Stimulated activated CD8-positive, alpha-beta memory T cell treated with anti-CD3 and anti-CD28 coated beads, Interleukin-12 subunit alpha, Interleukin-12 subunit beta, amount 100 ng/mL, for 24 hours (primary cell): ENCODE results near the gene MCAT.
"Not testable (repeated sequence)": the region's sequence is repeated elsewhere in the genome, so short reads cannot be mapped to it uniquely, and the experiment has no call there.

Experiments
- DNase-seq: peaks from one replicate; pipeline ENCODE4 v3.0.0-alpha.2; 2020; ENCODE audit errors: extremely low read depth

The MCAT gene

DNA sequence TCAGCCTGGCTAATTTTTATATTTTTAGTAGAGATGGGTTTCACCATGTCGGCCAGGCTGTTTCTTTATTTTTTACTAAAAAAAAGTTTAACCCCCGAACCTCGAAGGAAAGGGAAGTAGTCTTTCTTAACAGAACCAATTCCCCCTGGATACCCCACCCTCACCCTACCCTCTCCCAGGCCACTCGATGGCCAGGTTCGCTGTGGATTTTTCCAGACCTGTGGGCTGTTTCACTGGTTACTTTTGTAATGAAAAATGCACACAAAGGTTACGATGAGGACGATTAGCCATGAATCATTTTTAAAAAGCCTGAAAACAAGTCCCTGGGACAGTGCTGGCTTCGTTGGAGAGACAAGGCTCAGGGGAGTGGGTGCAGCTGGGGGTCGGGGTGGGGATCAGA lies 10.7 kb upstream of the MCAT start:
- no peak for DNase-seq

DNA sequence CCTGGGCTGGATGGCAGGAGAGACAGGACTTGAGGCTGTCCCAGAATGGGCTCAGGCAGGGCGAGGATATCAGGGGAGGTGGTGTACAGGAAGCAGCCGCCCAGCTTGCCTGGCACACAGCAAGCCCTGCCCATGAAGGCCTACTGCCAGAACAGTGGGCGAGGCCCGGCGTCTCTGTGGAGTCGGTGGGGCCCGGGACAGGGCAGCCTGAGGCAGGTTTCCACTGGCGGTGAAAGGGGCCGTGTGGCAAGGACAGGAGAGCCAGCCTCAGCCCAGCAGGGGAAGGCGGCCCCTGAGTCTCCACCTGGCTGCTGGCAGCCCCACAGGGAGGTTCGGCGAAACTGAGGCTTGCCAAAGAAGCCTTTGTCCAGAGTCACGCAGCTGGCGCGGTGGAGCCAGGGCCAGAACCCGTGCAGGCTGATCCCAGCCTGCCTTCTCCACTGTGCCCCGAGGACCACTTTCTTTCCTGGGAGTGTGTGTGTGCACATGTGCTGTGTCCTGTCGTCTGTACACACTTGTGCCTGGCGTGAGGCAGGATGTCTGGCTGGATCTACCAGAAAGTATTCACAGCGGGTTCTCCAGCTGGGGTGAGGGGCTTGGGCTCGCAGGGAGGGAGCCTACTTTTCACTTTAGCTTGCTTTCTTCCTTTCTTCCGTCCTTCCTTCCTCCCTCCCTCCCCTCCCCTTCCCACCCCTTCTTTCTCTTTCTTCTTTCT lies 9.3 kb upstream of the MCAT start:
- no peak for DNase-seq

DNA sequence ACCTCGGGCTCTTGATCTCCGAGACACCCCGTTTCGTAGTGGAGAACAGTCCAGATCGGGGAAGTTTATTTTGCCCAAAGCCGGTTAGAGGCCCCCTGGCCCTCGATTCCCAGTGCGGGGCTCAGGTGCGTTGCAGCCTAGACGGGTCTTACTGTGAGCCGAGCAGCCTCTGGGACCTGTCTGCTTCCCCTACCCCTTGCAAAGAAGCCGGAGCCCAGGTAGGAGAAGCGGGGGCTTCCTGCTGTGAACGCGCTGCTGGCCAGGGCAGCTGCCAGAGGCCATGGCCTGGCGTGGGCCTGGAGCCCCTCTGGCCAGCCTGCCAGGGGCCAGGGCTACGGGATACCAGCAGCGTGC lies 8.8 kb upstream of the MCAT start:
- no peak for DNase-seq

DNA sequence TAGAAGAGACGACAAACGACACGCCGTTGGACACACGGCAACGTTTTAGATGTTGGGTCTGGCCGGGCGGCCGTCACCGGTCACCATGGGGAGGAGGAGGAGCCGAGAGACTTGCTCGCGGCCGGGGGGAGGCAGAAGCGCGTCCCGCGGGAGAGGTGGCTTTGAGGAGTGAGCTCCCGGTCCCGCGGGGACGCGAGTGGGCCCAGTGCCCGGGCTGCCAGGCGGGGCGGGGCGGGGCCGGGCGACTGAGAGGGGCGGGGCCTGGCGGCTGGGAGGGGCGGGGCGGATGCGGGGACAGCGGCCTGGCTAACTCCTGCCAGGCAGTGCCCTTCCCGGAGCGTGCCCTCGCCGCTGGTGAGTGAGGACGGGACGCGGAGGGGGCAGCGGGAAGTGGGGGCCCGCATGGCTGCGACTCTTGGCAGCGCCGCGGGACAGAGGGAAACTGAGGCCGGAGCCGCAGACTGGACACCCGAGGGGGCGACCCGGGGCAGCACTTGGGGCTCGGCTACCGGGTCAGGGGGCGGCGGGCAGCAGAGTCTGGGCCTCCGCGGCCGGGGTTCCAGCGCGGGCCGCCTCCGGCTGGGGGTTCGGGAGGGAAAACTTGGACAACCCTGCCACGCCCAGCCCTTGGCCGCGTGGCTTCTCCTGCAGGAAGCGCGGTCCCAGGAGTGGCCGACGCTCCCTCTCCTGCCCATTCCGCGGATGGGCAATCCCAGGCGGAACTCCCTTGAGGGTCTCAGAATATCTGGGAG lies 8.2 kb upstream of the MCAT start, which contains the start of gene TSPO:
Gene TSPO (plus strand): TSS at position 309 of the 752 bp plus-strand sequence. CDS start 7,680 bp downstream, outside the sequence.
- no peak for DNase-seq

DNA sequence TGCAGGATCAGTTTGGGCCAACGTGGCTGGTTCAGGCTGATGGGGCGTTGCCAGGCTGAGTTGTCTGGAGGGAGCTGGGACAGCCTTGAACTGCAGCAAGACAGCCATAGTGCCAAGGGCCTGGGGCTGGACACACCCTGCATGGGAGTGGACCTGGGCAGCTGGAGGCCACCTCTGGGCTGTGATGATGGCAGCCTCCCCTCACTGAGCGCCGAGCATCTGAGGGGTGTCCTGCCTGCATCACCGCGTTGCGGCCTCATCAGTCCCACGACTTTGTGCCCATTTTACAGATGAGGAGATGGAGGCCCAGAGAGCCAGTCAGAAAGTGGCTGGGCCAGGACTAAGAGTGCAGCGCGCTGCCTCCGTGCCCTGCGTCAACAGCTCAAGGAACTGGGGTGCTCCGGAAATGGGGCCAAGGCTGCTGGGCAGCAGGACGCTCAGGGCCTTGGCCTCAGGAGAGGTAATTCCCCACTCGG lies 7.6 kb upstream of the MCAT start:
- no peak for DNase-seq

DNA sequence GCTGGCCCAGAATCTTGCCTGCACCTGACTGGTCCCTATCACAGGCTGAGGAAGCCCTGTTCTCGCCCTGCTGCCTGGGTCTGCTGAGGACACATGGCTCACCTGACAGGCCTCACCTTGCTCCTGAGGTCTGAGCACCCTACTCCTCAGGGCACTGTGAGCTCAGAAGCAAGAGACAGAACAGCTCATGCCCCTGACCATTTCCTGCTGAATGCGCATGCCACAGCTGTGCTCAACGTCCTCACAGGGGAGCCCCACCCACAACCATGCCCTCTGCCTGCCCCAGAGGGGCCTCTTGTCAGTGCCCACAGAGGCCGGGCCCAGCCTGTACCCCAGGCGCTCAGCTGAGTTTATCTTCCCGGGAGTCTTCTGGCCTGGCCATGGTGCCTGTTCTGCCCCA lies 5.4 kb upstream of the MCAT start:
- DNase-seq = no peak

DNA sequence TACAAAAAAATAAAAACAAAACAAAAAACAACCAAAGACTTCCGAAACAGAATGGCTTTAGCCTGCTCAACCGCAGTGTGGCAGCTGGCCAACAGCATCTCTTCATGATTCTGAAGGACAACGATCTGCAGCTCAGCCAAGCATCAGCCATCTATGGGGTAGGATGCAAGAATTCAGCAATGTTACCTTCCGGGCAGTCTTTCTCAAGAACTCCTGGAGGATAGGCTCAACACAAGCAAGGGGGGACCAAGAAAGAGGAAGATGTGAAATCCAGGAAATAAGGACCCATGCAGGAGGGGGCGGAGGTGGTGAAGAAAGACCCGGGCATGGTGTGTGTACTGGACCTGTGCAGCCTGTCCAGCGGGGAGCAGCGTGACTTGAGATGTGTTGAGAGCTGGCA lies 4.6 kb upstream of the MCAT start:
- DNase-seq = no peak

DNA sequence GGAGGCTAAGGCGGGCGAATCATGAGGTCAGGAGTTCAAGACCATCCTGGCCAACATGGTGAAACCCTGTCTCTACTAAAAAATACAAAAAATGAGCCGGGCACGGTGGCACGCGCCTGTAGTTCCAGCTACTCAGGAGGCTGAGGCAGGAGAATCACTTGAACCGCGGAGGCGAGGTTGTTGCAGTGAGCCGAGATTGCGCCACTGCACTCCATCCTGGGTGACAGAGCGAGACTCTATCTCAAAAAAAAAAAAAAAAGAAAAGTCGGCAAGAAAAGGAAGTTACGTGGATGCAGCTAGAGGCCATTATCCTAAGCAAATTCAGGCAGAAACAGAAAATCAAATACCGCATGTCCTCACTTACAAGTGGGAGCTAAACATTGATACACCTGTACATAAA lies 3.1 kb upstream of the MCAT start:
- DNase-seq = not testable (repeated sequence)

DNA sequence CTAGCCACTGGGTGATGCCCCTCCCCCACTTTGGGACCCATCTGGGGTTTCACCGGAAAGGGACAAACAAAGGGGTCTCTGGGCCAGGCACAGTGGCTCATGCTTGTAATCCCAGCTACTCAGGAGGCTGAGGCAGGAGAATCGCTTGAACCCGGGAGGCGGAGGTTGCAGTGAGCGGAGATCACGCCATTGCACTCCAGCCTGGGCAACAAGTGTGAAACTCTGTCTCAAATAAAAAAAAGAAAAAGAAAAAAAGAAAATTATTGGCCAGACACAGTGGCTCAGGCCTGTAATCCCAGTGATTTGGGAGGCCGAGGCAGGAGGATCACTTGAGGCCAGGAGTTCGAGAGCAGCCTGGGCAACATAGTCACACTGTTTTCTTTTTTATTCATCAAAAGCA lies 2.2 kb upstream of the MCAT start:
- not testable (repeated sequence) for DNase-seq

DNA sequence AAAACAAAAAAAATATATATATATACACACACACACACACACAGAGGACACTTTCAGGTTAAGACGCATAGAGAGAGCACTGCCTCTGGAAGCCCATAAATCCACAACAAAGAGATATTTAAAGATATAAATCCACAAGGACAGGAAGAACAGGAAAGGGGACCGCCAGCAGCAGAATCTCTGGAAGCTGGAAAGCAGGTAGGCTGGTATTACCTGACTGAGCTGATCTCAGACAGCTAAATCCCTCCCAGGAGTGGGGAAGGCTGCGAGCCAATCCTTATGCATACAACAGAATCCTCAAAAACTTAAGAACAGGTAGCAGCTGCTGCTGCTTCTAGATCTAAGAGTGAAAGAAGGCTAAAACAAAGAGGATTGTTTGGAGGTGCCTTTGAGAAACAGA lies 1.8 kb upstream of the MCAT start:
- no peak for DNase-seq

DNA sequence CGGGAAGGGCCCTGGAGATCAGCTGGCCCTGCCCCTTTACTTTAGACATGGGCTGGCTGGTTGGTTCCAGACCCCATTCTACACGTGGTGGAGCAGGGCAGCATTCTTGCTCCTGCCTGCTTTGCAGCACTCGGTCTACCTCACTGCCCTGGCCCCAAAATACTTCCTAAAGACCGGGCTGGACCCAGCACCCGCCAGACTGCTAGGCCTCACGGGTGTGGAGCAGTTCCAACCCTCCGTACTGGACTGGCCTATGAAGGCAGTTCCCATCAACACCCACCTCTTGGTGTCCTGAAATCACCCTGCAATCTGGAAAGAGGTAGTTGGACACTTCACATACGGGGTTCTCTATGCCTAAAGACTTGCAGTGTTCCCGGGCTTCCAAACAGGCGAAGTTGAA lies 6.4 kb downstream of the MCAT start:
- DNase-seq = no peak

DNA sequence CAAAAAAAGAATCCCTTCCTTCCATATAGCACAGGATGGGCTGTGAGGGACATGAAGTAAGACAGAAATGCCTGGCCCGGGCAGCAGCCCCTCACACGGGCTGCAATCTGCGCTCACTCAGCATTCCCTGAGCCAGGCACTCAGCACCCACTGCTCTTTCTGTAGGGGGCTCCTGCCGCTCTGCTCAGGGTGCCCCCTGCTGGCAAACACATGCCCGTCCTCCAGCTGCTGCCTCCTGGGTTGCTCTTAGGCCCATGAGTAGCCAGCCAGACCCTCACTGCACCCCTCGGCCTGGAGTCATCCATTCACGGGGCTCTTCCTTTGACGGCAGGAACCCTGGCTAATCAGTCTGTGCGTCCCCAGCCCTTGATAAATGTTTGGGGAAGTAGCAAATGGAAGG lies 6.9 kb downstream of the MCAT start:
- DNase-seq = no peak

DNA sequence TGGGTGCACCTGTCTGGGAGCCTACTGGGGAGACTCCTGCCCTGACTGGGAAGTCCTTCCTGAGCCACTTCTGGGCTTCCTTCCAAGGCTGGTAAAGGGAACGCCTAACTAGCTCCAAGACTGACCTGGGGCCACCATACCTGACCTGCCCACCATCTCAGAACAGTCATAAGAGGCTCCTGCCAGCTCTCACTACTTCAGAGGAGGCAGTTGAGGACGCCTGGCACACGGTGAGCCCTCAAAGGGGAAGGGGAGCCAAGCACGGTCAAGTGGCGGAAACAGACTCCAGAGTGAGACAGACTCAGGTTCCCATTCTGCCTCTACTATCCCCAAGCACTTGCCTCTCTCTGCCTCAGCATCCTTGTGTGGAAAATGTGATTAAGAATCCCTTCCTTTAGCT lies 7.6 kb downstream of the MCAT start:
- DNase-seq = no peak

DNA sequence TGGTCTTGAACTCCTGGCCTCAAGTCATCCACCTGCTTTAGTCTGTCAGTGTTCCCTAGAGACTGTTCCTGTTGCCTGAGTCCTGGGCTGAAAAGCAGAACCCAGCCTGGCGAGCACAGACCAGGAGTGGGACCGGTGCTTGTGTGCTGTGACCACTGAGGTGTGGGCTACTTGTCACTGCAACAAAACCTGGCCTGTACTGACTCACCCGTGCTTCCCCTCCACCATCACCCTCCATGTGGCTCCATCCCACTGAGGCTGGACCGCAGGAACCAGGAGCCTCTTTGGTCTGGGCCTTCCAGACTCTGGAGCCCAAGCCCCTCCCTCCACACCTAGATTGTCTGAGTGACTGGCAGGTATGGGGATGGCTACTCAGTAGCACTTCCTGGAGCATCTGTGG lies 8.6 kb downstream of the MCAT start:
- DNase-seq = no peak

DNA sequence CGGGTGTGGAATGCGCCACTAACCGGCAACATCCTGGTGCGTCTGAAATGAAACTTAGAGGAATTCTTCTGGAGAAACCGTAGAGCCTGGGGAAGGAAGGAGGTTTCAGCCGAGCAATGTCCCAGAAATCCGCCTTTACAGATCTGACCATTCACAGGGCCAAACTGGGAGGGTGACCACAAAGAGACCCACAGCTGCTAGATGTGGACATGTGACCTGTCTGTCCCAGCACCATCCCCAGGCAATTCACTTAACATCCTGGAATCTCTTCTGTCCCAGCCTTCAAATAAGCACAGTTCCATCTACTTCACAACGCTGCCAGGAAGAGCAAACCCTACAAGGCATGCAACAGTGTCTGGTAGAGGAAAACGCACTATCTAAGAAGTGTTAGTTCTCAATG lies 9.8 kb downstream of the MCAT start:
- no peak for DNase-seq

DNA sequence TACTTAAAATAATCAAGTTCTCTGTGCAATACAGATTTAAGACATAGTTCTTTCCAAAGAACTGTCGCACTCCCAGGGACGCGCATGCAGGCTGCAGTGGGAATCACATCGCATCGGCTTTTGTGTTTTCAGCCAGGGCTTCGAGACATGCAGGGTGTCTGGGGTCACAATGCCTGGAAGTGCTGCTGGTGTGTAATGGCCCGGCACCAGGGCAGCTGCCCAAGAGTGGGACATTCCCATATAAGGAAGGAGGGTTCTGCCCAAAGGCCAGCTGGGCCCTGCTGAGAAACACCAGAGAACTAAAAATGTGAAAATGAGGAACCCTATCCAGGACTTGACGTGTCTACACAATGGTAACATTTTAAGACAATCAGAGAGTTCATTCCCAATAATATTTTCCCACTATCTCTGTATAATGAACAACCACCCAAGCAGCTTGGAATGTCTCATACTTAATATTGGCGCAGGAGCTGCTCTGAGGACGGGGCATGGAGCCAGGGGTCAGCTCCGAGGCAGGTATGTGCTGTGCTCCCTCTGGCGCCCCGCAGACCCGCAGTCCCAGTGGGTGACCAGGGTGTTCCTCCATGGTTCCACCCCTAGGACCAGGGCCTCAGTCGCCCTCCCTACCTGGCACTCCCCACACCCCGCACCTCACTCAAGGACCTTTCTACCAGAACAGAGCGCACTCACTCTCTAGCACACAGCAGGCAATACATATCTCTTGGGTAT lies 11.3 kb downstream of the MCAT start:
- no peak for DNase-seq

DNA sequence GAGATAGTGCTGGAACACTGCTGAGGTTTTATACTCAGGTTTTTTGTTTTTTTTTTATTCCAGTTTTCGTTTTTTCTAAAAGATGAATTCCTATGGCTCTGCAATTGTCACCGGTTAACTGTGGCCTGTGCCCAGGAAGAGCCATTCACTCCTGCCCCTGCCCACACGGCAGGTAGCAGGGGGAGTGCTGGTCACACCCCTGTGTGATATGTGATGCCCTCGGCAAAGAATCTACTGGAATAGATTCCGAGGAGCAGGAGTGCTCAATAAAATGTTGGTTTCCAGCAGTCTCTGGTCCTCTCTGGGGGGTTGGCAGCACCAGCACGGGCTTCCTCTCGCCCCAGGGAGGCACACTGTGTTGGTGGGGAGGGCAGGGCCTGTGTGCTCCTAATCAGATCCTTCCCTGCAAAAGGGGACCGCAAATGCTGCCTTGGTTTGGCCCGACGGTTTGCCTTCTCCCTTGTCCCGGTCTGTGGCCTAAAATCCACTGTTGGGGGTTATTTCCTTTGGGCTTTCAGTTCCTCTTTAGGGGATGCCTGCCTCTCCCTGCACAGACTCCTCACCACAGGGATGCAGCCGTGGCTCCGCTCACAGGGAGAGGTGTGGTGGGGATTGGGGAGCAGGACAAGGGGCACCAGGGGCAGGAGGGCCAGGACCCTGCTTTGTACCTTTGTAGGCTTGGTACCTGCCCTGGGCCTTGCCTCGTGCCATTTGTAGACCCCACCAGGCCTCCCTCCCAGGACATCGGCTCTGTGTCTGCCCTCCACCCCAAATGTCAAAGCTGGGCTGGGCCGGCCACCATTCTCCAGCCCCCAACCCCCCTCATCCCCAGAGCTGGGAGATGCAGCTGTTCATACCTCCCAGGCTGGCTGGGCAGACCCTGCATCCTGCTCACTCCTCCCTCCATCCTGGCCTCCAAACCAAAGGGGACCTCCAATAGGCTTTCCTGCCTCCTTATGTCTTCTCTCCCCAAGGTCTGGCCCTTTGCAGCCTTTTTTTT lies 13.5 kb downstream of the MCAT start:
- DNase-seq = no peak

DNA sequence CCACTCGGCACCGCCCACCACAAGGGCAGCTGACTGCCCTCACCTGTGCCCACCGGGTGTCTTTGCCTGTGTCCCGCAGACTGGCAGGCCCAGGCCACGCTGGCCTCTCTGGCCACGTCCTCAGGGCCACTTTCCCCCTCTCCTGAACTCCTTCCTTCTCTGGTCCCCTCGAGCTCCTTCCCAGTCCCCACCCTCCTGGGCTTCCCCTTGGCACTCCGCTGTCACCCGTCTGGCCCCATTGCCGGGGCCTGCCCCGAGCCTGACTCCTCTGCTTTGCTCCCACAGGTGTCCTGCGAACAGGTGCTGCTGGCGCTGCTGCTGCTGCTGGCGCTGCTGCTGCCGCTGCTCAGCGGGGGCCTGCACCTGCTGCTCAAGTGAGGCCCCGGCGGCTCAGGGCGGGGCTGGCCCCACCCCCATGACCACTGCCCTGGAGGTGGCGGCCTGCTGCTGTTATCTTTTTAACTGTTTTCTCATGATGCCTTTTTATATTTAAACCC lies 14.2 kb downstream of the MCAT start:
- DNase-seq = no peak

DNA sequence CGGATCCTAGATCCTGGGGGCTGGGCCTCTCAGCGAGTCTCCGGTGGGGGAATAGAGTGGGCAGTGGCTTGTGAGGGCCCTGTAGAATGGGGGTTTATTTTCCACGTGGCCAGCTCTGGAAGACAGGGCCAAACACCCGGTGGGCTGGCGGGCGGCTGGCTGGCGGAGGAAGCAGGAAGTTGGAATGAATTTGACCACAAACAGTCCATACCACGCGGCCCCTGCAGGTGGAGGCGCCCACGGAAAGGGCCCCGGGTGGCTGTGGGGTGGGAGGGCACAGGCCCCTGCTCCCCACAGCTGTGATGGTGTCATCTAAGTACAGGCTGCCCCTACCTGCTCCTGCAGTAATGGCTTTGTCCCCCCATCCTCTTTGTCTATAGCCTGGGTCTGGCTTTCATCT lies 15.1 kb downstream of the MCAT start:
- no peak for DNase-seq

DNA sequence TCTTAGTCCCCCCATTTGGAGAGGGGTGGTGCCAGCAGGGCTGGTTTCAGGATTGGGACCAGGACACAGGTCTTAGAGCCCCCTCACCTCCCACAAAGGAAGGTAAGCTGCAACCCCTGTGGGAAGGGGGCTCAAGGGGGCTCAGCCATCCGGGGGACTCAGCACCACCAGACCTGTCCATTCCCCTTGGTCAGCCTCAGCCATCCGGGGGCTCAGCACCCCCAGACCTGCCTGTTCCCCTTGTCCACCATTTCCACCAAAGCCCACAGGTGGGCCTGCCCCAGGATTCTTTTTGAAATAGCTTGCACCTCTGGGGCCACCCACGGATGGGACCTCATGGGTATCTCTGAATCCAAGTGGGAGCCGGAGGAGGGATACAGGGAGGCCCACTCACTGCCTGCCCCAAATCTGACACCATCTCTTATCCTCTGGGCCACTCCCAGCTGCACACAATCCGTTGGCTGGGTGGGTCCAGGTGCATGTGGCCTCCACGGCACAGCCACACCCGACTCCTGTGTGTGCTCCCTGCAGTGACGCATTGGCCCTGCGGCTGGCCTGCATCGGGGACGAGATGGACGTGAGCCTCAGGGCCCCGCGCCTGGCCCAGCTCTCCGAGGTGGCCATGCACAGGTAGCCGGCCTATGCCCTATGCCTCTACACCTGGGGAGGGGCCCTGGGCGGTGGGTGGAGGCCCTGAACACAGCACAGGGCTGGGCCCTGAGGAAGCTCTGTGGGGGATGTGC lies 15.9 kb downstream of the MCAT start:
- DNase-seq = no peak
